ENCODE results near the gene MN1. TPM values are rescaled to one million over a fixed set of nuclear protein-coding genes. Genes with fewer than 3 reads are reported as not detected.
A peak's percentile ranks its signal among the peaks of the same experiment; 100 is the strongest.

The MN1 gene
- total and polyA plus RNA-seq, 8 donors: 0.50 to 6.4 (median 2.8) TPM

DNA sequence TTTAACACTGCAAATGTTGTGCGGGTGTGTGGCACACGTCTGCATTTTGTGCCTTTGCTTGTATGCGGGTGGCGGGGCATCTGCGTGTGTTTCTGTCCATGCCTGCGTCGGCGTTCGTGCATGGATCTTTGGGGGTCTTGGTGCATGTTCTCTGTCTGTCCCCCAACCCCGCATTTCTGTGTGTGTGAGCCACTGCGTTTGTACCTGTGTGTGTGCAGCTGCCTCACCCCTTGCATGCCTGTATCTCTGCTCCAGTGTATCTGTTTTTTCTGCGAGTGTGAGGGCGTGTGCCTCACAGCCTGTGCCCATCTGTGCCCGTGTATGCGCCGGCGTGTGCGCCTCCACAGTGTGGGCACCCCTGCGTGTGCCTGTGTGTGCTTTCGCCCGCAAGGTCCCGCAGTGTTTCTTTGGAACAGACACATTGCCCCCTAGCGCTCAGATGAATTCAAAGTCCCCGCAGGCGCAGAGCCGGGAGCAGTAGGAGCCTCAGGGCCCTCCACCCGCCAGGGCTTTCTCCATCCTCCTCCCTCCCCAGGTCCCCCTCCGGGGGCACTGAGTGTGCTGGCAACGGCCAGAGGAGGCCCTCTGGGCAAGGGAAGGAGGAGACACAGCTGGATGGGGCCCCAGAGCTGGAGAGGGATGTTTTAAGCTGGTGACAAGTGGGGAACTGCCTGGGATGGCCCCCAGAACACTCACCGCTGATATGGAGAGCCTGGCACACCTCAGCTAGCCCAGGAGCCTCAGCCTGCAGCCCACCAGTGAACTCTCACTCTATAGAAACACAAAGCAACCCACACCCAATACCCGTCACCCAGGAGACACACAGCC, 3.1 kb upstream of the MN1 start:
- peak; percentile 75 to 90 for DNase-seq
- Histone ChIP-seq H3K27me3 (peaks cover 0 to 39% (median 14%) of the 10 kb centered on the region in 3 donors), H3K36me3 (no peaks in the 10 kb centered on the region), H3K9me3 (no peaks in the 10 kb centered on the region), H3K4me3 (no peak overlapping the region), H3K4me1 (peaks cover 12 to 47% (median 32%) of the 10 kb centered on the region in 4 donors), H3K27ac (peak overlapping the region in 1 of 5 donors; percentile 4)
- intact Hi-C loops (cut with DNase I; ENCODE audit: low total_unique reads): loop anchor here (10.0 kb wide), 2 partner anchors 400 to 1050 kb away; no protein-coding TSS in a partner anchor
- no peak for TF ChIP-seq POLR2A (IDR thresholded peaks at IDR 0.05)
- TF ChIP-seq, protein P1, sequence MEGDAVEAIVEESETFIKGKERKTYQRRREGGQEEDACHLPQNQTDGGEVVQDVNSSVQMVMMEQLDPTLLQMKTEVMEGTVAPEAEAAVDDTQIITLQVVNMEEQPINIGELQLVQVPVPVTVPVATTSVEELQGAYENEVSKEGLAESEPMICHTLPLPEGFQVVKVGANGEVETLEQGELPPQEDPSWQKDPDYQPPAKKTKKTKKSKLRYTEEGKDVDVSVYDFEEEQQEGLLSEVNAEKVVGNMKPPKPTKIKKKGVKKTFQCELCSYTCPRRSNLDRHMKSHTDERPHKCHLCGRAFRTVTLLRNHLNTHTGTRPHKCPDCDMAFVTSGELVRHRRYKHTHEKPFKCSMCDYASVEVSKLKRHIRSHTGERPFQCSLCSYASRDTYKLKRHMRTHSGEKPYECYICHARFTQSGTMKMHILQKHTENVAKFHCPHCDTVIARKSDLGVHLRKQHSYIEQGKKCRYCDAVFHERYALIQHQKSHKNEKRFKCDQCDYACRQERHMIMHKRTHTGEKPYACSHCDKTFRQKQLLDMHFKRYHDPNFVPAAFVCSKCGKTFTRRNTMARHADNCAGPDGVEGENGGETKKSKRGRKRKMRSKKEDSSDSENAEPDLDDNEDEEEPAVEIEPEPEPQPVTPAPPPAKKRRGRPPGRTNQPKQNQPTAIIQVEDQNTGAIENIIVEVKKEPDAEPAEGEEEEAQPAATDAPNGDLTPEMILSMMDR (IDR thresholded peaks at IDR 0.05): peak in 5 of 7 experiments; percentile 45 to 71 (median 57)
- TF ChIP-seq POLR2AphosphoS5 (IDR thresholded peaks at IDR 0.05): peak in 1 of 3 donors; percentile 10
- WGBS, 5 donors: 26 to 34% (median 29%) methylated on average over 24 to 31 of the region's 31 CpGs

DNA sequence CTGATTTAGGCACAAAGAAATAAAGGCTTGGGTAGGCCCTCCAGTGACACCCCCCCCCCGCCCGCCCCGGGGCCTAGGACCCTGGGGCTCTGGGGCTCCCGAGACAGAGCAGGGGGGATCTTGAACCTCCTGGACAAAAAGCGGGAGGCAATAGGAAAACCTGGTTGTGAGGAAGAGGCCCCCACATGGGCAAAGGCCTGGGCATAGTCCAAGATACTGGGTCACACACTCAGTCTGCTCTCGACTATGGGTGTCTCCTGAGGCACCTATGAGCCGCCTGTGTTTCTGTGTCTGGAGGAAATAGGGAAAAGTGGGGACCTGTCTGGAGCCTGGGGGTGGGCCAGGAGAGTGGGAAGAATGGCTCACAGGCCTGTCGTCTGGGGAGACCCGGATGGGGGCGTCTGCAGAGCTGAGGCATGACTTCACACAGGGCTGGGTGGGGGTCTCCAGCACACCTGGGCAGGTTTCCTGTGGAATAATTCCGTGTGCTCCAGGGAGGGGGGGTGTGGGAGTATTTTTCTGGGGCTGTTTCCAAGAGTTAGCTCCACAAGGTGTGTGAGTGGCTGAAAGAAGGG, 2.4 kb upstream of the MN1 start:
- intact Hi-C loops (cut with DNase I; ENCODE audit: low total_unique reads): loop anchor here (10.0 kb wide), 2 partner anchors 399 to 1049 kb away; no protein-coding TSS in a partner anchor
- WGBS, 5 donors: 64 to 76% (median 74%) methylated on average over 11 of the region's 11 CpGs
- Histone ChIP-seq H3K9me3 (no peaks in the 10 kb centered on the region), H3K27me3 (peaks cover 0 to 47% (median 22%) of the 10 kb centered on the region in 3 donors), H3K27ac (no peak overlapping the region), H3K36me3 (no peaks in the 10 kb centered on the region), H3K4me1 (peaks cover 19 to 47% (median 37%) of the 10 kb centered on the region in 4 donors), H3K4me3 (no peak overlapping the region)
- DNase-seq: no peak
- no peak for TF ChIP-seq EP300 (IDR thresholded peaks at IDR 0.05)

DNA sequence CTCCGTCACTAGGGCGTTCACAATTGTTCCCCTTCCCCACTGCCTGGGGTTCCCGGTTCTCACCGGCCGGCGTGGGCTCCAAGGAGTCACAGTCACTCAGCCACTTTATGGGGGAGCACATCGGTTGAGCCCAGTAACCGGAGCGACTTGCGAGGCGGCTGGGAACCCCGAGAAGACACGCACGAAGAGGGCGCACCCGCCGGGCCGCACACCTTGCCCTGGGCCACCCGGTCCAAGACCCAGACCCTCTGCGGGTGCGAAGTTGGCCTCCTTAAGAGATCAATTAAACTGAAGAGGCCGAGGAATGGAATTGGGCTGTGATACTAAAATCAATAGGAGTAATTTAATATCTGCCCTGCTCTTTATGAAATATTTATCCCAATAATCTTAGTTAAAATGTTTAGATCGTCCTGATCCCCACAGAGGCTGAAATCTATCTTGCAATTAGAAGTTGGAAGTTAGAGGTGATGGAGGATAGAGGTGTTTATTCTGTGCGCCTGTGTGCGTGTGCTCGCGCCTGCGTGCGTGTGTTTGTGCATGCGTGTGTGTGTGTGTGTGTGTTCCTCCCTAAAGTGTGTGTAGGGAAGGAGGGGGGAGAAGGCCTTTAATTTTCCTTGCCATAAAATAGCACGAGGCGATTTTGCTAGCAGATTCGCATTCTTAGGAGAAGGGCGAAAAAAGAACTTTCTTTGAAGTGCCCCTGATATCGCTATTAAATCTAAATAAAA, 954 bp upstream of the MN1 start:
- peak in 1 of 2 donors; percentile 51 for DNase-seq
- Histone ChIP-seq H3K9me3 (no peaks in the 10 kb centered on the region), H3K27ac (peak overlapping the region; percentile 72 to 88 (median 87)), H3K36me3 (no peaks in the 10 kb centered on the region), H3K27me3 (peaks cover 0 to 61% (median 32%) of the 10 kb centered on the region in 3 donors), H3K4me3 (peak overlapping the region; percentile 77 to 94 (median 80)), H3K4me1 (peaks cover 25 to 58% (median 49%) of the 10 kb centered on the region in 4 donors)
- intact Hi-C loops (cut with DNase I; ENCODE audit: low total_unique reads): loop anchor here (10.0 kb wide), 2 partner anchors 398 to 1048 kb away; no protein-coding TSS in a partner anchor
- 14 to 23% (median 17%) methylated on average over 28 to 35 of the region's 35 CpGs for WGBS, 5 donors
- no peak for TF ChIP-seq EP300 (IDR thresholded peaks at IDR 0.05)
- TF ChIP-seq, protein P1 (IDR thresholded peaks at IDR 0.05): no peak
- no peak for TF ChIP-seq POLR2A (IDR thresholded peaks at IDR 0.05)
- no peak for TF ChIP-seq POLR2AphosphoS5 (IDR thresholded peaks at IDR 0.05)

DNA sequence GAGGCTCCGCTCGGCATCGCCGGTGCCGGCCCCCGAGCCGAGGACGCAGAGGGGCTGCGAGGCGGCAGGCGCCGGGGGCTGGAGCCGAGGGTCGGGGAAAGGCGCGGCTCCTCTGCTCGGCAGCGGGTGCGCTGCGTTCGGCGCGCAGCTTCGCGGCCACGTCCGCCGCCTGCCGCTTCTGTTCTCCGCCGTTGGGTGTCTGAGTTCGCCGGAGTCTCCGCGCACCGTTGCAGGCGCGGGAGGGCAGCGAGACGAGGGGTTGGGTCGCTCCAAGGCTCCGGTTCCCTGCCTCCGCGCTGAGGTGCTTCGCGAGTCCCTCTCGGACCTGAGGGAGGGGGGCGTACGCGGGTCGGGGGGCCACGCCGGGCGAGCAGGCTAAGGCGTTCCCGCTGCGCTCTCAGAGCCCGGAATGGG, 347 bp downstream of the MN1 start:
- H3K4me1 ChIP-seq: peaks cover 25 to 69% (median 55%) of the 10 kb centered on the region in 4 donors
- TF ChIP-seq EP300 (IDR thresholded peaks at IDR 0.05): no peak
- TF ChIP-seq POLR2A (IDR thresholded peaks at IDR 0.05): no peak
- DNase-seq: peak; percentile 33 to 81
- no peaks in the 10 kb centered on the region for H3K9me3 ChIP-seq
- H3K27ac ChIP-seq: peak overlapping the region; percentile 62 to 88 (median 87)
- WGBS, 5 donors: 0 to 1% (median 1%) methylated on average over 5 to 58 of the region's 58 CpGs; no CpG with 5 or more reads in 1 of the 5 donors
- H3K36me3 ChIP-seq: no peaks in the 10 kb centered on the region
- H3K27me3 ChIP-seq: peaks cover 0 to 68% (median 32%) of the 10 kb centered on the region in 3 donors
- H3K4me3 ChIP-seq: peak overlapping the region; percentile 77 to 94 (median 80)
- intact Hi-C loops (cut with DNase I; ENCODE audit: low total_unique reads): loop anchor here (10.0 kb wide), 2 partner anchors 396 to 1046 kb away; no protein-coding TSS in a partner anchor
